Upper lobe of right lung (tissue), 1 donor: Measurements from ENCODE around the gene FAM120B. TPM values are rescaled to one million over a fixed set of nuclear protein-coding genes. Genes with fewer than 3 reads are reported as not detected.

Source experiments
- ATAC-seq: fragments of 200-7000 bp; cut with Tn5 transposase; one replicate; pipeline ENCODE4 v1.9.1; 2020; ENCODE audit warnings: mild to moderate bottlenecking, moderate library complexity
- DNase-seq: peaks from one replicate; pipeline ENCODE4 v3.0.0-alpha.2; 2020
- H3K27ac ChIP-seq: fragments of 200-600 bp; one replicate; pipeline ENCODE4 v1.8.0; 2022
- H3K27me3 ChIP-seq: fragments of 200-600 bp; one replicate; pipeline ENCODE4 v1.8.0; 2022; ENCODE audit warnings: mild to moderate bottlenecking
- H3K36me3 ChIP-seq: fragments of 200-600 bp; one replicate; pipeline ENCODE4 v1.8.0; 2022
- H3K4me1 ChIP-seq: fragments of 200-600 bp; one replicate; pipeline ENCODE4 v1.8.0; 2022
- H3K4me3 ChIP-seq: fragments of 200-600 bp; one replicate; pipeline ENCODE4 v1.8.0; 2022; ENCODE audit warnings: mild to moderate bottlenecking
- H3K9me3 ChIP-seq: fragments of 200-600 bp; one replicate; pipeline ENCODE4 v1.8.0; 2022
- CTCF ChIP-seq: fragments of 200-600 bp; IDR thresholded peaks from one replicate; pipeline ENCODE4 v1.8.0; 2022; ENCODE audit warnings: antibody characterized with exemption
- intact Hi-C: fragments of 100-400 bp; cut with DNase I; formaldehyde crosslinking; loops from one replicate; pipeline ENCODE4 v1.11.0; 2022
- total RNA-seq: library from RNA; stranded (reverse); fragmentation: NEBNext Ultra II Directional; extraction: Animal tissue kit (Norgen Biotek cat#: 25700); gene quantifications from one replicate; pipeline ENCODE4 v1.2.1, GENCODE V29; 2021
- donor health status: DM: no; HTN: yes; CAD: no; lungs with severe emphysema.

FAM120B gene
- total RNA-seq, 1 donor from 2014 or later = 26.1 TPM

GRCh38 chr6:170374571-170375444 is 68.2 kb downstream of the FAM120B start:
- ATAC-seq = peak; percentile 72
- Histone ChIP-seq H3K27ac (no peak overlapping the region), H3K4me3 (no peak overlapping the region), H3K4me1 (no peaks in the 10 kb centered on the region), H3K27me3 (no peaks in the 10 kb centered on the region), H3K36me3 (peaks cover 18% of the 10 kb centered on the region), H3K9me3 (no peaks in the 10 kb centered on the region)
- intact Hi-C loops = no loop called here
- TF ChIP-seq CTCF = no peak
- DNase-seq = no peak

GRCh38 chr6:170375661-170376060 is 69.1 kb downstream of the FAM120B start:
- H3K27ac ChIP-seq = no peak overlapping the region
- no peak overlapping the region for H3K4me3 ChIP-seq
- H3K36me3 ChIP-seq = peaks cover 11% of the 10 kb centered on the region
- DNase-seq = no peak
- H3K27me3 ChIP-seq = no peaks in the 10 kb centered on the region
- H3K9me3 ChIP-seq = no peaks in the 10 kb centered on the region
- peak; percentile 47 for ATAC-seq
- no peak for TF ChIP-seq CTCF
- intact Hi-C loops = no loop called here
- no peaks in the 10 kb centered on the region for H3K4me1 ChIP-seq

GRCh38 chr6:170376386-170377043 is 70.0 kb downstream of the FAM120B start:
- intact Hi-C loops = no loop called here
- no peaks in the 10 kb centered on the region for H3K9me3 ChIP-seq
- DNase-seq (no peak), ATAC-seq (no peak)
- H3K36me3 ChIP-seq = peaks cover 11% of the 10 kb centered on the region
- H3K4me3 ChIP-seq = no peak overlapping the region
- H3K4me1 ChIP-seq = no peaks in the 10 kb centered on the region
- no peak overlapping the region for H3K27ac ChIP-seq
- H3K27me3 ChIP-seq = no peaks in the 10 kb centered on the region
- no peak for TF ChIP-seq CTCF

DNA sequence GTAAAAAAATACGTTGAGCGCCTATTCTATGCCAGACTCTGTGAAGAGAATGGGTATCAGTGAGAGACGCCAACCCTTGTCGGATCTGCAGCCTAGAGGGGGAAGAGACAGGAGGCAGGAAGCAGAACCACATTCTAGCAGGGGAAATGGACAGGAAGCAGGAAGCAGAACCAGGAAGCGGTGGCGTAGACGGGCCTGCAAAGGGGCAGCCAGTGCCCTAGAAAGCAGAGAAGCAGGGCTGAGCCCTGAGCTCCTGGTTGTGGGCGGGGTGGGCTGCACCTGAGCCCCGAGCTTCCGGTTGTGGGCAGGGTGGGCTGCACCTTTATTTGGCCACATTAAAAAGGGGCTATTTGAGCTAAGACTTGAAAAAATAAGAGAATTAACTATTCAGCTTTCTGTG is 71.9 kb downstream of the FAM120B start:
- intact Hi-C loops = no loop called here
- Histone ChIP-seq H3K4me1 (no peaks in the 10 kb centered on the region), H3K36me3 (peaks cover 11% of the 10 kb centered on the region), H3K27ac (no peak overlapping the region), H3K9me3 (no peaks in the 10 kb centered on the region), H3K4me3 (no peak overlapping the region), H3K27me3 (no peaks in the 10 kb centered on the region)
- DNase-seq = no peak
- peak; percentile 26 for ATAC-seq
- no peak for TF ChIP-seq CTCF

DNA sequence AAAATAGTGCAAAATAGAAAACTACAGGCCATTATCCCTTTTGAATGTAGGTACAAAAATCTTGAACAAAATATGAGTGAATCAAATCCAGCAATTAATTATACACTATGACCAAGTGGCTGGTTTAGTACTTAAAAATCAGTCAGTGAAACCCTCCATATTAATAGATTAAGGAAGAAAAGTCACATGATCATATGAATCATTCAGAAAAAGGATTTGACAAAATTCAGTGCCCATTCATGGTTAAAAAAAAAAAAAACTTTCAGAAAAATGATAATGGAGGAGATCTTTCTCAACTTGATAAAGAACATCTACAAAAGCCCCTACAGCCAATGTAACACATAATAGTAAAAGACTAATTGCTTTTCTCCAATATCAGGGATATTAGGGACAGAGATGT is 75.0 kb downstream of the FAM120B start:
- intact Hi-C loops = no loop called here
- ATAC-seq (no peak), DNase-seq (no peak)
- Histone ChIP-seq H3K27me3 (no peaks in the 10 kb centered on the region), H3K27ac (no peak overlapping the region), H3K4me3 (no peak overlapping the region), H3K36me3 (no peaks in the 10 kb centered on the region), H3K9me3 (no peaks in the 10 kb centered on the region), H3K4me1 (no peaks in the 10 kb centered on the region)
- no peak for TF ChIP-seq CTCF
